ENCODE data around the gene ACTR2. TPM values are rescaled to one million over a fixed set of nuclear protein-coding genes. Genes with fewer than 3 reads are reported as not detected.
A peak's percentile ranks its signal among the peaks of the same experiment; 100 is the strongest.
"Not testable (repeated sequence)": the region's sequence is repeated elsewhere in the genome, so short reads cannot be mapped to it uniquely, and the experiment has no call there.

Gene ACTR2
- total RNA-seq, 1 donor from 2014 or later, result 124 TPM

GRCh38 chr2:65215946-65216345 lies 11.7 kb upstream of the ACTR2 start:
- H3F3A ChIP-seq (ENCODE audit: low read depth), result peaks cover 10% of the 10 kb centered on the region
- H3K9me3 ChIP-seq (ENCODE audit: low read depth), result no peaks in the 10 kb centered on the region
- no peak overlapping the region for H3K4me3 ChIP-seq
- Mint-ChIP-seq H3K4me3 (no peak overlapping the region), H3K4me1 (peaks cover 12% of the 10 kb centered on the region), H3K27me3 (ENCODE audit: insufficient read depth, low read depth) (no peaks in the 10 kb centered on the region), H3K27ac (no peak overlapping the region), H3K36me3 (no peaks in the 10 kb centered on the region), H3K9me3 (no peaks in the 10 kb centered on the region)
- no peak overlapping the region for H2AFZ ChIP-seq (replicated peaks)
- H3K9ac ChIP-seq, result no peak overlapping the region
- no peaks in the 10 kb centered on the region for H3K36me3 ChIP-seq
- peaks cover 10% of the 10 kb centered on the region for H3K4me1 ChIP-seq
- no peak overlapping the region for H3K4me2 ChIP-seq
- no peaks in the 10 kb centered on the region for H3K79me2 ChIP-seq (ENCODE audit: low read depth)
- no peak for TF ChIP-seq EZH2 (IDR thresholded peaks at IDR 0.05)
- no peak for TF ChIP-seq CTCF (IDR thresholded peaks at IDR 0.05)
- TF ChIP-seq EZH2phosphoT487 (IDR thresholded peaks at IDR 0.05), result no peak
- no peak overlapping the region for H3K27ac ChIP-seq
- DNase-seq (ENCODE audit: low spot score), result no peak
- peaks cover 7% of the 10 kb centered on the region for H4K20me1 ChIP-seq (ENCODE audit: low read depth)
- no peaks in the 10 kb centered on the region for H3K27me3 ChIP-seq

- no peak overlapping the region for H3K9ac ChIP-seq
- no peaks in the 10 kb centered on the region for H3K27me3 ChIP-seq
- no peak overlapping the region for H3K27ac ChIP-seq
- Mint-ChIP-seq H3K27ac (no peak overlapping the region), H3K9me3 (no peaks in the 10 kb centered on the region), H3K4me1 (peaks cover 3% of the 10 kb centered on the region), H3K4me3 (no peak overlapping the region), H3K27me3 (ENCODE audit: insufficient read depth, low read depth) (no peaks in the 10 kb centered on the region), H3K36me3 (no peaks in the 10 kb centered on the region)
- no peak overlapping the region for H3K4me3 ChIP-seq
- H3F3A ChIP-seq (ENCODE audit: low read depth), result peaks cover under 1% of the 10 kb centered on the region
- no peak for TF ChIP-seq EZH2 (IDR thresholded peaks at IDR 0.05)
- TF ChIP-seq EZH2phosphoT487 (IDR thresholded peaks at IDR 0.05), result no peak
- TF ChIP-seq CTCF (IDR thresholded peaks at IDR 0.05), result no peak
- H3K9me3 ChIP-seq (ENCODE audit: low read depth), result no peaks in the 10 kb centered on the region
- DNase-seq (ENCODE audit: low spot score), result no peak
- no peaks in the 10 kb centered on the region for H3K79me2 ChIP-seq (ENCODE audit: low read depth)
- H3K4me1 ChIP-seq, result no peaks in the 10 kb centered on the region
- no peak overlapping the region for H2AFZ ChIP-seq (replicated peaks)
- no peak overlapping the region for H3K4me2 ChIP-seq
- no peaks in the 10 kb centered on the region for H4K20me1 ChIP-seq (ENCODE audit: low read depth)
- no peaks in the 10 kb centered on the region for H3K36me3 ChIP-seq
Observed at GRCh38 chr2:65220432-65221131, 7.0 kb upstream of the ACTR2 start.

GRCh38 chr2:65221275-65221674 lies 6.4 kb upstream of the ACTR2 start:
- H4K20me1 ChIP-seq (ENCODE audit: low read depth); H3F3A ChIP-seq (ENCODE audit: low read depth); H3K4me3 ChIP-seq; H3K27me3 Mint-ChIP-seq (ENCODE audit: insufficient read depth, low read depth); H3K79me2 ChIP-seq (ENCODE audit: low read depth); H3K4me1 Mint-ChIP-seq; H2AFZ ChIP-seq (replicated peaks); H3K4me3 Mint-ChIP-seq; H3K27me3 ChIP-seq; H3K36me3 Mint-ChIP-seq; H3K36me3 ChIP-seq; H3K27ac ChIP-seq; H3K27ac Mint-ChIP-seq; H3K9me3 Mint-ChIP-seq; DNase-seq (ENCODE audit: low spot score); H3K4me1 ChIP-seq; H3K9me3 ChIP-seq (ENCODE audit: low read depth); H3K4me2 ChIP-seq; H3K9ac ChIP-seq: not testable (repeated sequence)

GRCh38 chr2:65227020-65227455 lies 593 bp upstream of the ACTR2 start:
- peak overlapping the region; percentile 93 for H3K4me3 ChIP-seq
- peaks cover 12% of the 10 kb centered on the region for H3K4me1 ChIP-seq
- TF ChIP-seq CTCF (IDR thresholded peaks at IDR 0.05) (no peak), EZH2phosphoT487 (IDR thresholded peaks at IDR 0.05) (no peak), EZH2 (IDR thresholded peaks at IDR 0.05) (no peak)
- H2AFZ ChIP-seq (replicated peaks), result peak overlapping the region; percentile 97
- H3K79me2 ChIP-seq (ENCODE audit: low read depth), result peaks cover 56% of the 10 kb centered on the region
- no peak overlapping the region for H3K27ac ChIP-seq
- Mint-ChIP-seq H3K27ac (peak overlapping the region; percentile 95), H3K27me3 (ENCODE audit: insufficient read depth, low read depth) (no peaks in the 10 kb centered on the region), H3K4me3 (peak overlapping the region; percentile 99), H3K9me3 (no peaks in the 10 kb centered on the region), H3K36me3 (no peaks in the 10 kb centered on the region), H3K4me1 (peaks cover 17% of the 10 kb centered on the region)
- H3K9me3 ChIP-seq (ENCODE audit: low read depth), result no peaks in the 10 kb centered on the region
- no peaks in the 10 kb centered on the region for H3K36me3 ChIP-seq
- peak overlapping the region; percentile 91 for H3K4me2 ChIP-seq
- H3K27me3 ChIP-seq, result no peaks in the 10 kb centered on the region
- H3F3A ChIP-seq (ENCODE audit: low read depth), result peaks cover 12% of the 10 kb centered on the region
- H3K9ac ChIP-seq, result peak overlapping the region; percentile 75
- H4K20me1 ChIP-seq (ENCODE audit: low read depth), result peaks cover 11% of the 10 kb centered on the region
- DNase-seq (ENCODE audit: low spot score), result no peak

Data from neural progenitor cell (in vitro differentiated cells).